HG02884 (cell line): ENCODE measurements around the gene DNAAF2.
"Not testable (repeated sequence)": the region's sequence is repeated elsewhere in the genome, so short reads cannot be mapped to it uniquely, and the experiment has no call there.

Source experiments
- ATAC-seq: cut with Tn5 transposase; IDR thresholded peaks from one replicate; pipeline ENCODE4 v1.9.1; 2021; ENCODE audit warnings: mild to moderate bottlenecking, moderate library complexity; ENCODE audit not compliant: unreplicated experiment

Gene DNAAF2

GRCh38 chr14:49634547-49635334, at the start of gene DNAAF2:
Gene DNAAF2, minus strand, starts transcription at chr14:49635244. Its CDS starts 95 bp downstream, at chr14:49635149.
- ATAC-seq, result peak; percentile 21

GRCh38 chr14:49679271-49679670, 44.2 kb upstream of the DNAAF2 start:
- ATAC-seq, result no peak

- ATAC-seq, result no peak
Observed at GRCh38 chr14:49677643-49678042, 42.6 kb upstream of the DNAAF2 start.

GRCh38 chr14:49673586-49673985, 38.5 kb upstream of the DNAAF2 start:
- ATAC-seq, result no peak

- no peak for ATAC-seq
Observed at GRCh38 chr14:49670475-49670874, 35.4 kb upstream of the DNAAF2 start.

- ATAC-seq, result no peak
Observed at GRCh38 chr14:49659526-49660455, 24.7 kb upstream of the DNAAF2 start.

GRCh38 chr14:49657500-49657899, 22.5 kb upstream of the DNAAF2 start:
- not testable (repeated sequence) for ATAC-seq

GRCh38 chr14:49654511-49654910, 19.5 kb upstream of the DNAAF2 start:
- ATAC-seq, result no peak

- ATAC-seq, result no peak
Observed at GRCh38 chr14:49653508-49653907, 18.5 kb upstream of the DNAAF2 start.

GRCh38 chr14:49642163-49642562, 7.1 kb upstream of the DNAAF2 start:
- ATAC-seq, result no peak

GRCh38 chr14:49641697-49642129, 6.7 kb upstream of the DNAAF2 start:
- no peak for ATAC-seq

- ATAC-seq, result no peak
Observed at GRCh38 chr14:49640540-49641417, 5.7 kb upstream of the DNAAF2 start.

GRCh38 chr14:49637534-49638078, 2.6 kb upstream of the DNAAF2 start:
- no peak for ATAC-seq

- no peak for ATAC-seq
Observed at GRCh38 chr14:49636866-49637265, 1.8 kb upstream of the DNAAF2 start.

- ATAC-seq, result peak; percentile 74
Observed at GRCh38 chr14:49633640-49634546, 1.2 kb downstream of the DNAAF2 start.

GRCh38 chr14:49623941-49624839, 10.9 kb downstream of the DNAAF2 start:
- no peak for ATAC-seq

- ATAC-seq, result no peak
Observed at GRCh38 chr14:49623387-49623786, 11.7 kb downstream of the DNAAF2 start.

- no peak for ATAC-seq
Observed at GRCh38 chr14:49622022-49622607, 12.9 kb downstream of the DNAAF2 start.
